Measurements from ENCODE around the gene VEZF1.
"Not testable (repeated sequence)": the region's sequence is repeated elsewhere in the genome, so short reads cannot be mapped to it uniquely, and the experiment has no call there.

VEZF1 gene

DNA sequence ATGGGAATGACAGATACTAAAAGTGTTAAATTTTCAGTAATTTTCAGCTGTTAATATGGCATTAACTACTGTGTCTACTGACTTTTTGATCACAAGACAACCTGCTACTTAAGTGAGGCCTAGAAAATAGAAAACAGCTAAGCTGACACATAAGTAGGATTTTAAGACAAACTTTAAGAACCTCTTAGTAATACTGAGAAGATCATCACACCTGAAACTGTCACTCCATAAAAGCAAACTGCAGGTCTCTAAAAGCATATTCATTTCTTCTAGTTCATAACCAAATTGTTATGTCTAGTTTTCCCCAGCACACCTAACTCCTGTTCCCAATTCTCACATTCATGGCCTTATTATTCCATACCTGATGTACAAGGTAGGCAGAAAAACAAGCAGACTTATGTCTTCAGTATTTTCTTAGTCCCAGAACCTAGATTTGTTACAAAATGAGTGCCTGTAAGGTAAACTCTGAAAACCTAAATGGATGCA is 11.0 kb upstream of the VEZF1 start:
- DNase-seq: no peak

- DNase-seq: no peak
Measured at GRCh38 chr17:57997085-57997809, 9.2 kb upstream of the VEZF1 start.

GRCh38 chr17:57995076-57995956 is 7.3 kb upstream of the VEZF1 start:
- DNase-seq: peak; percentile 67

DNA sequence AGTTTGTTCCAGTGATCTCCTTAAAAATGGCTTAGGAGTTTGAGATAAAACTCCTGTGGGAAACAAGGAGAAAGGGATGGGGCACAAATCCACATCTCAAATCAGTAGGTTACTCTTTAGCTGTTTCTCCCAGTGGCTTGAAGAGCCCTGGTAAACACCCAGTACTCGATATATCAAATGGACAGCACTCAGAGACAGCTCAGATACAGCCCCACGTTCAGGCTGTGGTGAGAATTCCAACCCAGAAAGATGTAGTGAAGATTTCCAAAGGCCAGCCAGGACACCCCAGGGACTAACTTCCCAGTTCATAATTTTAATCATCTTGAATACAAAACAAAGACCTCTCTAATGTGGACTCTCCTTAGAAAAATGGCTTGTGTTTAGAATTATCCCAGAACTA is 6.4 kb upstream of the VEZF1 start:
- DNase-seq: no peak

- DNase-seq: peak; percentile 47
Measured at GRCh38 chr17:57993471-57994365, 5.7 kb upstream of the VEZF1 start.

- no peak for DNase-seq
Measured at GRCh38 chr17:57991537-57991936, 3.5 kb upstream of the VEZF1 start.

DNA sequence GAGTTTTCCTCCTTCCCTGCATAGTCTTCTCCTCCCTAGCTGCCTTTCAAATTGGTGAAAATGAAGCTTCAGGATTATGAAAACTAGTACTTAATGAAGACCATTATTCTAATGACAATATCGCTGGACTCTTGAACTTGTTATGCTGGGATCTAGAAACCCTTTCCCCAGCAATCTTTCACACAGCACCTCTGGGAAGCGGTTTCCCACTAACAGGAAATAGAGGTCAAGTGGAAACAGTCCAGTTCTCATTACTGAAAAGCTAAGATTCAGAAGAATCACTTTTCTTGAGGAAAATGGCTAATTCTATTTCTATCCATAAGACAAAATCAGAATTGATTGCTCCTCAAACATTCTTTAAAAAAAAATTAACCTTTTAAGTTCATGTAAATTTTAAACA is 2.0 kb upstream of the VEZF1 start:
- DNase-seq: no peak

GRCh38 chr17:57988301-57989250 is 522 bp upstream of the VEZF1 start:
- DNase-seq: peak; percentile 61

- DNase-seq: no peak
Measured at GRCh38 chr17:57986841-57987580, 1.0 kb downstream of the VEZF1 start.

DNA sequence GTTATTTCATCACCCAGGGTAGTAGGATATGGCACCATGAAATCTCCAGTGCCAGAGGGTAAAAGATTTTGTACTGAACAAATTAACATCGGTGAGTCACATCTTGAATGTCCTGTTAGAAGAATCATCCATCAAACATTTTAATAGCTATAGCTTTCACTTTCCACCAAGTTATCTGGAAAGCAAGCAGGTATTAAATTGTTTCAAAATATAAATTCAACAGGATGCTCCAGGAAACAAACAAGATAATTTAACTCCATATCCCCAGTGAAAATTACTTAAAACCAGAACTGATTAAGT is 2.4 kb downstream of the VEZF1 start:
- no peak for DNase-seq

- no peak for DNase-seq
Measured at GRCh38 chr17:57984936-57985674, 2.9 kb downstream of the VEZF1 start.

DNA sequence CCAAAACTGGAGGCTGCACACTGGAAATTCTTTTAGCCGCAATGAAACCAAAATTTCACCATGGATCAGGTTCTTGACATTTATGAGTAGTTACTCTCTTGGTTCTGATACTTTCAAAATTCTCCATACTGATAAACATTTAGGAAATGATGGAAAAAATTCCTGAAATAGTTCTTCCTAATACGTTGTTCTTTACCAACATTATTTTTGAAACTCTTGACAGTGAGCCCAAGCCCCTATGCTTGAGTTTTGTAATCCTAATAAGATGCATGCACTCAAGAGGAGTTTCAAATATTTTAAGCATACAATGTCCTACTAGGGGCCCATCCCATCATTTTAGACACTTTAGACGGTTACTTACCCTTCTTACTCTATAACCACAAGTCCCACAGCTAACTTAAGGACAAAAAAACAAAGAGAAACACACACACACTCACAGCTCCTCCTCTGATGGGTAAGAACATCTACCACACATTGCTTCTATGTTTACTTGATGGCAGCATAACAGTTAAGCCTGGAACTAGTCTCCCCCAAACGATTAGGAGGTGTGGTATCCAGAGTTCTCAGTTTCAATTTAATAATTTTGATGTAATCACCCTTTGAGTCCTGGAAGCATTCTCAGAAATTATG is 3.7 kb downstream of the VEZF1 start:
- DNase-seq: no peak

DNA sequence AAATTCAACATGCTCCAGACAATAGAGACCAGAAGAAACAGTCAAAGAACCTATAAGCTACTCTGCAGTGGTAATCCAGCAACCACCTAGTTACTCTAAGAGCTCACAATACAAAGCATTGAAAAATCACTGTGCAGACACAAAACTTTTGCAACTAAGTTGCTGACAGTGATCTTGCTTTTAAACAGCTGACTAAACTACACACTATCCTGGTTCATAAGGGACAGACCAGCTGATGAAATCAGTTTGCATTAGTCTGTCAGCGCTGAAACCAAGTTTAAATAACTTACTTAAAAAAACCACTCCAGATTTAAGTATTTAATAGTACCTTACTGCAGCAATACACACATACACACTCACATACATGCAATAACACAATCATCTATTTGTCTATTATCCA is 4.6 kb downstream of the VEZF1 start:
- DNase-seq: no peak

DNA sequence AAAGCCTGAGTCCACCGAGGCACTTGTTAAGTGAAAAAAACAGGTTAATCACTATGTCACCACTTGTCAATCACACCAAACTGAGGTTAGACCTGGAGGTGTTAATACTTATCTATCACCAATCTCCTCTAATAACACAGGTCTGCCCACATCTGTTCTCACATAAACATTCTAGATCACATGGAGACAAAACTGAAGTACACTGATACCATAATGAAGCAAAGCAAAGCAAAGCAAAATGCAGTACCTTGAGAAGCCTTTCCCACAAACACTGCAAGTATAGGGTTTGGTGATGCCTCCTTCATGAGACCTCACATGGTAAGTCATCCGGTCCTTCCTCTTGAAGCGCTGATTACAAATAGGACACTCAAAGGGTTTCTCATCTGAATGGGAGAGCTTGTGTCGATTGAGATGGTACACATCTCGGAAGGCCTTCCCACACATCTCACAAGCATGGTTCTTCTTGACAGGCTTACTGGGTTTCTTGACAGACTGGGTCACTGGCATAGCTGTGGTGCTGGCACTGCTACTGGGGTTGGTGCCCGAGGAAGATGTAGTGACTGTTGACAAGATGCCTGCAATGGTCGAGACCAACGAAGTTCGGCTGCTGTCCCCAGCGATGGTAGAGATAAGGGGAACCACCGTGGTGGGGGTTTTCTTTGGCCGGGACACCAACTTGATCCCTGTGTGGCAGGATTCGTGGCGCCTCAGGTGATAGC is 5.4 kb downstream of the VEZF1 start:
- no peak for DNase-seq

DNA sequence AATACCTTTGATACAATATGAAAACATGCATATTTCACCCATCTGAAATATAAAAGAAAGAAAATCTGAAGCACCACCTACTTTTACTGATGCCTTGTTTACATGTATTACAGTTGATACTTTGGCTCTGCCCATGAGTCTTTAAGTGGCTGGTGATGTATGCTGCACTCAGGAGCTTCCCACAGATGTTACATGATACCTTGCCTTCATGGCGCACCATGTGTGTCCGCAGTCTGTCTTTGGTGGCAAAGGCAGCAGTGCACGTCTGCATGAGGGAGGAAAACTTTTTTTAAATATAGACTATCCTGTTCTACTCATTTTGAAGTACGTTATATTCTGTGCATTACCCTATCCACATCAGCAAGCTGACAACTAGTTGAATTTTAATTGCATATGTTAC is 7.5 kb downstream of the VEZF1 start:
- no peak for DNase-seq

GRCh38 chr17:57979076-57979475 is 9.0 kb downstream of the VEZF1 start:
- no peak for DNase-seq

DNA sequence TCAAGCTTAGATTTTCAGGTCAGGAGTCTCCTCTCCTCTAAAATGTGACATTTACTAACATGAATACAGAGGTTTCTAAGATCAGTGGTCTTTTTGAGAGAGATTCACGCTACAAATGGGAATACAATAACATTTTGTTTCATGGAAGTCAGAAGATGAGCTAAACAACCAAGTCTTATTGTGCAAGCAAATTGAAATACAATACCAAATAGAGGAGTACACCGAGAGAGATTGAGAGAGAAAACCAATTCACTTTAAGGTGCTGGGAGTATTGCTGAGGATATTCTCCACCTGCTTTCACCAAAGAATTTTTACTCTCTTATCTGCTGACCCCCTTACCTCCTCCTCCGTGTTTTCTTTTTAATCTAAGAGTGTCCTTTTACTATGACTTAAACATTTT is 11.5 kb downstream of the VEZF1 start:
- DNase-seq: no peak

DNA sequence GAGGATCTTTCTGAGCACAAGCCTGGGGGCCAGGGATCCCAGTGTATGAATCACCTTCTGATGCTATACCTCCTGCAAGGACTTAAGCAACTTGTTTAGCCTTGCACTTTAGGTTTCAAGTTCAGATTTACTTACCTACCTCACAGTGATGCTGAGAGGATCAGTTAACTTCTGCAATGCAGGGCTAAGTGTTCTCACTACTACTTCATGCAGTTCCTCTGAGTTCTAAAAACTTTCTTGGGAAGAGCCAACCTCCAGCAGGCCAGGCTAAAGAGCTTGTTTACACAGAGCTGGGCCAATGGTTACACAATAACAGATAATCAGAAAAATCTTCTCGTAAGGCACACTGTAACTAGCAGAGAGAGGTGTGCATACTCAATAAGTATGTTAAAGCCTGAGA is 13.0 kb downstream of the VEZF1 start:
- no peak for DNase-seq

- not testable (repeated sequence) for DNase-seq
Measured at GRCh38 chr17:57974053-57974824, 13.8 kb downstream of the VEZF1 start.

All from GDM1 (cell line).